ENCODE data around the gene DTYMK. TPM values are rescaled to one million over a fixed set of nuclear protein-coding genes. Genes with fewer than 3 reads are reported as not detected.

The DTYMK gene
- total RNA-seq, 6 experiments from 2014 or later, result 9.9 to 21.5 (median 10.4) TPM

DNA sequence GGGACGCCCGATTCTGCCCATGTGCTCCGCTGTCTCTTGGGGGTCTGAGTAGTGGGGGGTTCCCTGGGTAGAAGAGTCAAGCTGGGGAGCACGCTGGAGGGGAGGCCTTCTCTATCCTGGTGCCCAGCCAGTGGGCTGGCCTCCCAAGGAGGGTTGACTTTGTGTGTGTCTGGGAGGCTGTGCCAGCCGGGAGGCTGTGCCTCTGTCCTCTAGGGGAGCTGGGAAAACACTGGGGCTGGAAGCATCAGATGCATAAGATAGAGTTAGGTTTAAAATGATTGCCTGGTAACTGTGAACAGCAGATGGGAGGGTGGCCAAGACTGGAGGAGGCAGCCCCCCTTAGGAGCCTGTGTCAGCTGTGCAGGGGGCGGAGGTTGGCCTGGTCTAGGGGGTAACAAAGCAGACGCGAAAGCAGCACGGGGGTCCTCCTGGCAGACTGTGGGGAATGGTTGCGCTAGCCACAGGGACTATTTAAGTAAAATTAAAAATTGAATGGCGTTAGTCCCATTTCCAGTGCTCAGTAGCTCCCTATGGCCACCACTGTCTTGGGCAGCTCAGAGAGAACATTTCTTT is 16.5 kb upstream of the DTYMK start:
- peak overlapping the region; percentile 86 to 99 (median 95) for H3K4me3 ChIP-seq
- H3K9me3 ChIP-seq, result no peaks in the 10 kb centered on the region
- intact Hi-C loops (cut with DNase I), result no loop called here
- no peak overlapping the region for H3K27ac ChIP-seq
- DNase-seq (no peak), ATAC-seq (peak in 1 of 4 donors; percentile 5)
- H3K27me3 ChIP-seq, result no peaks in the 10 kb centered on the region
- TF ChIP-seq, protein P1, sequence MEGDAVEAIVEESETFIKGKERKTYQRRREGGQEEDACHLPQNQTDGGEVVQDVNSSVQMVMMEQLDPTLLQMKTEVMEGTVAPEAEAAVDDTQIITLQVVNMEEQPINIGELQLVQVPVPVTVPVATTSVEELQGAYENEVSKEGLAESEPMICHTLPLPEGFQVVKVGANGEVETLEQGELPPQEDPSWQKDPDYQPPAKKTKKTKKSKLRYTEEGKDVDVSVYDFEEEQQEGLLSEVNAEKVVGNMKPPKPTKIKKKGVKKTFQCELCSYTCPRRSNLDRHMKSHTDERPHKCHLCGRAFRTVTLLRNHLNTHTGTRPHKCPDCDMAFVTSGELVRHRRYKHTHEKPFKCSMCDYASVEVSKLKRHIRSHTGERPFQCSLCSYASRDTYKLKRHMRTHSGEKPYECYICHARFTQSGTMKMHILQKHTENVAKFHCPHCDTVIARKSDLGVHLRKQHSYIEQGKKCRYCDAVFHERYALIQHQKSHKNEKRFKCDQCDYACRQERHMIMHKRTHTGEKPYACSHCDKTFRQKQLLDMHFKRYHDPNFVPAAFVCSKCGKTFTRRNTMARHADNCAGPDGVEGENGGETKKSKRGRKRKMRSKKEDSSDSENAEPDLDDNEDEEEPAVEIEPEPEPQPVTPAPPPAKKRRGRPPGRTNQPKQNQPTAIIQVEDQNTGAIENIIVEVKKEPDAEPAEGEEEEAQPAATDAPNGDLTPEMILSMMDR (IDR thresholded peaks at IDR 0.05), result no peak
- no peak for TF ChIP-seq POLR2A (IDR thresholded peaks at IDR 0.05)
- H3K36me3 ChIP-seq, result peaks cover 0 to 27% (median 4%) of the 10 kb centered on the region in 4 donors
- H3K4me1 ChIP-seq, result peaks cover 0 to 9% (median 0%) of the 10 kb centered on the region in 4 donors
- 65% methylated on average over 7 of the region's 11 CpGs for WGBS (ENCODE audit: insufficient coverage, low coverage, low lambda C conversion rate, missing lambda C conversion rate)

DNA sequence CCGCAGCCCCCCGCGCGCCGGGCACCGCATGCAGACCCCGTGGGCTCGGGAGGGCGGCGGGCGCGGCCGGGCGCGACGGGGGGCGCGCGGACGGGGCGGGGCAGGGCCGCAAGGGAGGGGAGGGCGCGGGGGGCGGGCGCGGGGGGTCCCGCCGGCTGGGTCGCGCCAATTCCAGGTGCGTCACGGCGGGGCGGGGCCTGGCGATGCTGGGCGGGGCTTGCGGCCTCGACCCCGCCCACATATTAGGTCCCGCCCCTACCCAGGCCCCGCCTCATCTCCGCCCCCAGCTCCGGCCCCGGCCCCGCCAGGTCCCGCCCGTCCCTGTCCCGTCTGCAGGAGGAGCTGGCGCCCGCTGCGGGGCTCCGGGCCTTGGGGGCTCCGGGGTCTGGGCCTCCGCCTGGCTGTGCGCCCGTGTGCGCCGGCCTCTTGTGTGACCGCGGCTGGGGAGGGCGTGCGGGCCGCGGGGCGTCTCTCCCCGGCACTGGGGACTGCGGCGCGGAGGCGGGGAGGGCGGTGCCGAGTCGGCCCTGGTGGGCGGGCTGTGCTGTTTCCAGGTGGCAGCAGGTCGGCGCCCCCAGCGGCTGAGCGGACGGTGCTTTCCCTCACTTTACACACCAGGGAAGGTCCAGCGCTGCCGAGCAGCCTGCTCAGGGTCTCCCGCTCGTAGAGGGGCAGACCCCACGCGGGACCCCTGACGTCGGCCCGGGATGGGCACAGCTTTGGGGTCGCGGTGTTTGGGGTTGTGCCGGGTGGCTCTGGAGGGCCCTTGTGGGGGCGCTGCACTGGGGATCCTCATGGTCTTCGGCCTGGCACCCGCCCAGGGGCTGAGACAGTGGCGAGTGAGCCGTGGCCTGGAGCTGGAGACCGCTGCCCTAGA is 15.8 kb upstream of the DTYMK start:
- ATAC-seq (peak; percentile 85 to 92 (median 89)), DNase-seq (peak; percentile 92 to 94 (median 93))
- H3K9me3 ChIP-seq, result no peaks in the 10 kb centered on the region
- H3K4me3 ChIP-seq, result peak overlapping the region; percentile 95 to 99 (median 96)
- H3K36me3 ChIP-seq, result peaks cover 0 to 21% (median 2%) of the 10 kb centered on the region in 4 donors
- intact Hi-C loops (cut with DNase I), result no loop called here
- TF ChIP-seq POLR2A (IDR thresholded peaks at IDR 0.05), result no peak
- TF ChIP-seq, protein P1 (IDR thresholded peaks at IDR 0.05), result peak; percentile 32 to 45 (median 36)
- H3K4me1 ChIP-seq, result peaks cover 0 to 9% (median 0%) of the 10 kb centered on the region in 4 donors
- peak overlapping the region; percentile 79 to 86 (median 80) for H3K27ac ChIP-seq
- no peaks in the 10 kb centered on the region for H3K27me3 ChIP-seq
- no CpG with 5 or more reads among the region's 98 CpGs for WGBS (ENCODE audit: insufficient coverage, low coverage, low lambda C conversion rate, missing lambda C conversion rate)

DNA sequence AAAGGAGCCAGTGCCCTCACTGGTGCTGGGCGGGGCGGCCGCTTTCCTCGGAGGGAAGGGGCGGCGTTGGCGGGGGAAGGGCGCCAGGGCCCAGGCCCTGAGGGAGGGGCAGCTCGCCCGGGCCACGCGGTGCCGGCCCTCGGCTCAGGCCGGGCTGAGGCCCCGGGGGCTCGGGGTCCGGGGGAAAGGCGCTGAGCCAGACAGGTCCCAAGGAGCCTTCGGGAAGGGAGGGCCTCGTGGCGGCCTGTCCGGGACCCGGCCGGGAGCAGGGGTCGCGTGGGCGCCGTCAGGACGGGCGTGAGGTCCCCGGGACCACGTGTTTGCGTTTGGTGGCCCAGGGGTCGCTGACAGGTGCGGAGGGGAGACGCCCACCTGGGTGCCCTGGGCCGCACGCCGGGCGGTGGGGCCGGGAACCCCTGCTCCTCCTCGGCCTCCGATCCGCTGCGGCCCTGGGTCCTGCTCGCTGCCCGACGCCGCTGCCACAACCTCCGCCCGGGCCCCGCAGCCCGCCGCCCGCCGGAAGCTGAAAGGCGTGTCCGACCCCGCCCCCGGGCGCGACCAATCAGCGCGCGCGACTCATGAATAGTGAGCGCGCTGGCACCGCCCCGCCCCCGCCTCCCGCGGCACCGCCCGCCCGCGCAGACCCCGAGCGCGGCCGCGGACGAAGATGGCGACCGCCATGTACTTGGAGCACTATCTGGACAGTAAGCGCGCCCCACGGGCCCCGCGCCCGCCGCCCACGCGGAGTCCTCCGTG is 15.0 kb upstream of the DTYMK start, which contains the start of gene ING5:
ING5 (plus strand) TSS at position 641 of the 756 bp plus-strand sequence; CDS start at position 668, 27 bp downstream.
- H3K27me3 ChIP-seq, result no peaks in the 10 kb centered on the region
- peak; percentile 79 to 86 (median 82) for ATAC-seq
- DNase-seq, result peak; percentile 98
- intact Hi-C loops (cut with DNase I), result no loop called here
- peak; percentile 91 for TF ChIP-seq POLR2A (IDR thresholded peaks at IDR 0.05)
- TF ChIP-seq, protein P1 (IDR thresholded peaks at IDR 0.05), result no peak
- H3K36me3 ChIP-seq, result peaks cover 0 to 15% (median 0%) of the 10 kb centered on the region in 4 donors
- H3K4me1 ChIP-seq, result peaks cover 0 to 9% (median 0%) of the 10 kb centered on the region in 4 donors
- peak within 1 kb of the TSS; percentile 95 to 99 (median 96) for H3K4me3 ChIP-seq
- no peaks in the 10 kb centered on the region for H3K9me3 ChIP-seq
- H3K27ac ChIP-seq, result peak within 1 kb of the TSS; percentile 79 to 86 (median 80)
- 0% methylated on average over 1 of the region's 96 CpGs for WGBS (ENCODE audit: insufficient coverage, low coverage, low lambda C conversion rate, missing lambda C conversion rate)

DNA sequence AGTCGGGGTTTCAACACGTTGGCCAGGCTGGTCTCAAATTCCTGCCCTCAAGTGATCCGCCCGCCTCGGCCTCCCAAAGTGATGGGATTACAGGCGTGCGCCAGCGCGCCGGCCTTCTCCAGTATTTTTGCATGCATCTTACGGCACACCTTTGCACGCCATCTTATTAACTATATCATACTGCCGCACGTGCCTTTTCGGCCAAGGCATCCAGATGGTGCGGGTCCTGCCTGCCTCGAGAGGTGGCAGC is 14.5 kb upstream of the DTYMK start:
- 4% methylated on average over 15 of the region's 17 CpGs for WGBS (ENCODE audit: insufficient coverage, low coverage, low lambda C conversion rate, missing lambda C conversion rate)
- TF ChIP-seq, protein P1 (IDR thresholded peaks at IDR 0.05), result peak; percentile 36 to 57 (median 43)
- no peak for TF ChIP-seq POLR2A (IDR thresholded peaks at IDR 0.05)
- DNase-seq (no peak), ATAC-seq (no peak)
- Histone ChIP-seq H3K9me3 (no peaks in the 10 kb centered on the region), H3K27ac (peak overlapping the region in 2 of 3 donors; percentile 80 to 86), H3K4me3 (peak overlapping the region; percentile 95 to 99 (median 96)), H3K27me3 (no peaks in the 10 kb centered on the region), H3K4me1 (peaks cover 0 to 9% (median 0%) of the 10 kb centered on the region in 4 donors), H3K36me3 (peaks cover 0 to 14% (median 0%) of the 10 kb centered on the region in 4 donors)
- intact Hi-C loops (cut with DNase I), result no loop called here
